Measurements from ENCODE around the gene ATOX1. TPM values are rescaled to one million over a fixed set of nuclear protein-coding genes. Genes with fewer than 3 reads are reported as not detected.
A peak's percentile ranks its signal among the peaks of the same experiment; 100 is the strongest.

Gene ATOX1
- total and polyA plus RNA-seq, 9 of the 15 experiments (the other 6 are each of a cell fraction or from before 2014, with no cell fraction given) = 59.2 to 318 (median 86.2) TPM

GRCh38 chr5:151758430-151759241, at the start of gene ATOX1 (continued):
- TF ChIP-seq, protein P1, sequence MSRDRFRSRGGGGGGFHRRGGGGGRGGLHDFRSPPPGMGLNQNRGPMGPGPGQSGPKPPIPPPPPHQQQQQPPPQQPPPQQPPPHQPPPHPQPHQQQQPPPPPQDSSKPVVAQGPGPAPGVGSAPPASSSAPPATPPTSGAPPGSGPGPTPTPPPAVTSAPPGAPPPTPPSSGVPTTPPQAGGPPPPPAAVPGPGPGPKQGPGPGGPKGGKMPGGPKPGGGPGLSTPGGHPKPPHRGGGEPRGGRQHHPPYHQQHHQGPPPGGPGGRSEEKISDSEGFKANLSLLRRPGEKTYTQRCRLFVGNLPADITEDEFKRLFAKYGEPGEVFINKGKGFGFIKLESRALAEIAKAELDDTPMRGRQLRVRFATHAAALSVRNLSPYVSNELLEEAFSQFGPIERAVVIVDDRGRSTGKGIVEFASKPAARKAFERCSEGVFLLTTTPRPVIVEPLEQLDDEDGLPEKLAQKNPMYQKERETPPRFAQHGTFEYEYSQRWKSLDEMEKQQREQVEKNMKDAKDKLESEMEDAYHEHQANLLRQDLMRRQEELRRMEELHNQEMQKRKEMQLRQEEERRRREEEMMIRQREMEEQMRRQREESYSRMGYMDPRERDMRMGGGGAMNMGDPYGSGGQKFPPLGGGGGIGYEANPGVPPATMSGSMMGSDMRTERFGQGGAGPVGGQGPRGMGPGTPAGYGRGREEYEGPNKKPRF (IDR thresholded peaks at IDR 0.05; ENCODE audit: low read depth, low read length) = no peak
- TF ChIP-seq ELF1 (tag; IDR thresholded peaks at IDR 0.05) (peak; percentile 68; the same call in 1 of the 2 replicates), ZNF175 (CRISPR knock-in tag; IDR thresholded peaks at IDR 0.05; ENCODE audit: low read depth) (peak; percentile 49; the same call in 1 of the 2 replicates), RBBP5 (IDR thresholded peaks at IDR 0.05; ENCODE audit: borderline replicate concordance, insufficient read depth, low read length, poor library complexity, severe bottlenecking) (peak; percentile 35), NR2C2 (CRISPR knock-in tag; IDR thresholded peaks at IDR 0.05) (peak; percentile 41; the same call in 1 of the 2 replicates), NR2C2 (tag; IDR thresholded peaks at IDR 0.05) (peak; percentile 10; the same call in 1 of the 2 replicates), NFIC (IDR thresholded peaks at IDR 0.05) (0 out of 2 replicates have a peak, but pooled peaks have one; percentile 13), CREB1 (IDR thresholded peaks at IDR 0.05) (no peak), CREB1 (CRISPR knock-in tag; IDR thresholded peaks at IDR 0.05) (peak; percentile 53; the same call in 1 of the 2 replicates), EP400 (IDR thresholded peaks at IDR 0.05) (peak; percentile 75), MIER1 (IDR thresholded peaks at IDR 0.05; ENCODE audit: low read depth) (0 out of 2 replicates have a peak, but pooled peaks have one; percentile 40), KAT7 (CRISPR knock-in tag; IDR thresholded peaks at IDR 0.05; ENCODE audit: borderline replicate concordance) (0 out of 2 replicates have a peak, but pooled peaks have one; percentile 68), TOE1 (IDR thresholded peaks at IDR 0.05; ENCODE audit: borderline replicate concordance) (peak; percentile 46; the same call in 1 of the 2 replicates), TOE1 (CRISPR knock-in tag; IDR thresholded peaks at IDR 0.05; ENCODE audit: borderline replicate concordance, low read depth) (no peak), MAZ (CRISPR knock-in tag; conservative IDR thresholded peaks at IDR 0.05 in 1 of 2, IDR thresholded peaks at IDR 0.05 in 1 of 2) (peak; percentile 48 to 65; a peak in 2 of 4 replicates), MTA2 (IDR thresholded peaks at IDR 0.05; ENCODE audit: low read depth) (0 out of 2 replicates have a peak, but pooled peaks have one; percentile 15), HLTF (IDR thresholded peaks at IDR 0.05) (0 out of 2 replicates have a peak, but pooled peaks have one; percentile 18), SAP30 (IDR thresholded peaks at IDR 0.05; ENCODE audit: borderline replicate concordance, insufficient read depth, low read depth, low read length, poor library complexity, severe bottlenecking) (peak; percentile 40), TCF3 (CRISPR knock-in tag; IDR thresholded peaks at IDR 0.05) (peak; percentile 48)
- TF ChIP-seq, protein P2, sequence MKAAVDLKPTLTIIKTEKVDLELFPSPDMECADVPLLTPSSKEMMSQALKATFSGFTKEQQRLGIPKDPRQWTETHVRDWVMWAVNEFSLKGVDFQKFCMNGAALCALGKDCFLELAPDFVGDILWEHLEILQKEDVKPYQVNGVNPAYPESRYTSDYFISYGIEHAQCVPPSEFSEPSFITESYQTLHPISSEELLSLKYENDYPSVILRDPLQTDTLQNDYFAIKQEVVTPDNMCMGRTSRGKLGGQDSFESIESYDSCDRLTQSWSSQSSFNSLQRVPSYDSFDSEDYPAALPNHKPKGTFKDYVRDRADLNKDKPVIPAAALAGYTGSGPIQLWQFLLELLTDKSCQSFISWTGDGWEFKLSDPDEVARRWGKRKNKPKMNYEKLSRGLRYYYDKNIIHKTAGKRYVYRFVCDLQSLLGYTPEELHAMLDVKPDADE (conservative IDR thresholded peaks at IDR 0.05; ENCODE audit: control insufficient read depth, low read depth, low read length) = peak; percentile 74; the same call in 1 of the 2 replicates
- TF ChIP-seq, protein P3, sequence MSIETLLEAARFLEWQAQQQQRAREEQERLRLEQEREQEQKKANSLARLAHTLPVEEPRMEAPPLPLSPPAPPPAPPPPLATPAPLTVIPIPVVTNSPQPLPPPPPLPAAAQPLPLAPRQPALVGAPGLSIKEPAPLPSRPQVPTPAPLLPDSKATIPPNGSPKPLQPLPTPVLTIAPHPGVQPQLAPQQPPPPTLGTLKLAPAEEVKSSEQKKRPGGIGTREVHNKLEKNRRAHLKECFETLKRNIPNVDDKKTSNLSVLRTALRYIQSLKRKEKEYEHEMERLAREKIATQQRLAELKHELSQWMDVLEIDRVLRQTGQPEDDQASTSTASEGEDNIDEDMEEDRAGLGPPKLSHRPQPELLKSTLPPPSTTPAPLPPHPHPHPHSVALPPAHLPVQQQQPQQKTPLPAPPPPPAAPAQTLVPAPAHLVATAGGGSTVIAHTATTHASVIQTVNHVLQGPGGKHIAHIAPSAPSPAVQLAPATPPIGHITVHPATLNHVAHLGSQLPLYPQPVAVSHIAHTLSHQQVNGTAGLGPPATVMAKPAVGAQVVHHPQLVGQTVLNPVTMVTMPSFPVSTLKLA (conservative IDR thresholded peaks at IDR 0.05) = peak in 1 of 2 experiments; percentile 78; a peak in 2 of 4 replicates
